ENCODE measurements around the gene TPX2.

DNA sequence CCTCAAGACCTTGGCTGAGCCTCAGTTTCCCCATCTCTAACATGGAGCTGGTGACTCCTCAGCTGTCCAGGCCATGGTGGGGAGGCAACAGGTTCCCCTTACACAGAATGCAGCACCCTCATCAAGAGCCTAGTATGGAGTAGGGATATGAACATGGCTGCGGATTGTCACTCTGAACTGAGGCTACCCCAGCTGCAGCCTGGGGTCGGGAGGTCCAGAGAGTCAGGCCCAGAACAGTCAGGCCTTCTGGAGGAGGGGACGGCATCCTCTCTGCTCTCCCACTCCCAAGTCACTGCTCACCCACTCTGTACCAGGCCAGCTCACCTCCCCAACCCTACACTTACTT lies 107.7 kb downstream of the TPX2 start:
- TF ChIP-seq, protein P1, sequence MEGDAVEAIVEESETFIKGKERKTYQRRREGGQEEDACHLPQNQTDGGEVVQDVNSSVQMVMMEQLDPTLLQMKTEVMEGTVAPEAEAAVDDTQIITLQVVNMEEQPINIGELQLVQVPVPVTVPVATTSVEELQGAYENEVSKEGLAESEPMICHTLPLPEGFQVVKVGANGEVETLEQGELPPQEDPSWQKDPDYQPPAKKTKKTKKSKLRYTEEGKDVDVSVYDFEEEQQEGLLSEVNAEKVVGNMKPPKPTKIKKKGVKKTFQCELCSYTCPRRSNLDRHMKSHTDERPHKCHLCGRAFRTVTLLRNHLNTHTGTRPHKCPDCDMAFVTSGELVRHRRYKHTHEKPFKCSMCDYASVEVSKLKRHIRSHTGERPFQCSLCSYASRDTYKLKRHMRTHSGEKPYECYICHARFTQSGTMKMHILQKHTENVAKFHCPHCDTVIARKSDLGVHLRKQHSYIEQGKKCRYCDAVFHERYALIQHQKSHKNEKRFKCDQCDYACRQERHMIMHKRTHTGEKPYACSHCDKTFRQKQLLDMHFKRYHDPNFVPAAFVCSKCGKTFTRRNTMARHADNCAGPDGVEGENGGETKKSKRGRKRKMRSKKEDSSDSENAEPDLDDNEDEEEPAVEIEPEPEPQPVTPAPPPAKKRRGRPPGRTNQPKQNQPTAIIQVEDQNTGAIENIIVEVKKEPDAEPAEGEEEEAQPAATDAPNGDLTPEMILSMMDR (IDR thresholded peaks at IDR 0.05; ENCODE audit: poor library complexity, severe bottlenecking): no peak
- TF ChIP-seq EZH2 (IDR thresholded peaks at IDR 0.05; ENCODE audit: borderline replicate concordance, insufficient read depth, low read length, poor library complexity, severe bottlenecking) (no peak), POLR2AphosphoS5 (IDR thresholded peaks at IDR 0.05) (no peak), TAF1 (IDR thresholded peaks at IDR 0.05; ENCODE audit: low read depth) (no peak), RAD21 (conservative IDR thresholded peaks at IDR 0.05) (no peak), MXI1 (conservative IDR thresholded peaks at IDR 0.05; ENCODE audit: poor library complexity, severe bottlenecking) (no peak)
- TF ChIP-seq, protein P2, sequence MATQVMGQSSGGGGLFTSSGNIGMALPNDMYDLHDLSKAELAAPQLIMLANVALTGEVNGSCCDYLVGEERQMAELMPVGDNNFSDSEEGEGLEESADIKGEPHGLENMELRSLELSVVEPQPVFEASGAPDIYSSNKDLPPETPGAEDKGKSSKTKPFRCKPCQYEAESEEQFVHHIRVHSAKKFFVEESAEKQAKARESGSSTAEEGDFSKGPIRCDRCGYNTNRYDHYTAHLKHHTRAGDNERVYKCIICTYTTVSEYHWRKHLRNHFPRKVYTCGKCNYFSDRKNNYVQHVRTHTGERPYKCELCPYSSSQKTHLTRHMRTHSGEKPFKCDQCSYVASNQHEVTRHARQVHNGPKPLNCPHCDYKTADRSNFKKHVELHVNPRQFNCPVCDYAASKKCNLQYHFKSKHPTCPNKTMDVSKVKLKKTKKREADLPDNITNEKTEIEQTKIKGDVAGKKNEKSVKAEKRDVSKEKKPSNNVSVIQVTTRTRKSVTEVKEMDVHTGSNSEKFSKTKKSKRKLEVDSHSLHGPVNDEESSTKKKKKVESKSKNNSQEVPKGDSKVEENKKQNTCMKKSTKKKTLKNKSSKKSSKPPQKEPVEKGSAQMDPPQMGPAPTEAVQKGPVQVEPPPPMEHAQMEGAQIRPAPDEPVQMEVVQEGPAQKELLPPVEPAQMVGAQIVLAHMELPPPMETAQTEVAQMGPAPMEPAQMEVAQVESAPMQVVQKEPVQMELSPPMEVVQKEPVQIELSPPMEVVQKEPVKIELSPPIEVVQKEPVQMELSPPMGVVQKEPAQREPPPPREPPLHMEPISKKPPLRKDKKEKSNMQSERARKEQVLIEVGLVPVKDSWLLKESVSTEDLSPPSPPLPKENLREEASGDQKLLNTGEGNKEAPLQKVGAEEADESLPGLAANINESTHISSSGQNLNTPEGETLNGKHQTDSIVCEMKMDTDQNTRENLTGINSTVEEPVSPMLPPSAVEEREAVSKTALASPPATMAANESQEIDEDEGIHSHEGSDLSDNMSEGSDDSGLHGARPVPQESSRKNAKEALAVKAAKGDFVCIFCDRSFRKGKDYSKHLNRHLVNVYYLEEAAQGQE (IDR thresholded peaks at IDR 0.05; ENCODE audit: borderline replicate concordance): no peak
